ENCODE results near the gene POLR2M.

POLR2M gene

DNA sequence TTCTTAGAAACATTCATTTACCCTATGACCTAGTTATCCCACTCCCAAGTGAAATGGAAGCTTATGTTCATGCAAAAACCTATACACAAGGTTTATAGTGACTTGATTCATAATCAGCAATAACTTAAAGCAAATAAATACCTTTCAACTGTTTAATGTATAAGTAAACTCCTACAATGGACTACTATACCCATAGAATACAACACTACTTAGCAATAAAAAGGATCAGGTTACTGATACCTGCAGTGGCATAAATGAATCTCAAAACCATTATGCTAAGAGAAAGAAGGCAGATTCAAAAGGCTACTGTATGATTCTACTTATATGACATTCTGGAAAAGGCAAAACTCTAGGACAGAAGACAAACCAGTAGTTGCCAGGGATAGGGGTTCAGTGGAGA, 8.3 kb upstream of the POLR2M start:
- Histone ChIP-seq H3K27me3 (ENCODE audit: insufficient read depth, low read length) (peaks cover 4% of the 10 kb centered on the region; the same call in 1 of the 2 replicates), H4K20me1 (ENCODE audit: insufficient read depth, low read length) (no peaks in the 10 kb centered on the region), H3K9ac (ENCODE audit: low read length) (no peak overlapping the region), H3K4me1 (ENCODE audit: insufficient read depth, low read length, severe bottlenecking) (no peaks in the 10 kb centered on the region), H2AFZ (ENCODE audit: low read length) (no peak overlapping the region), H3F3A (ENCODE audit: insufficient read depth, low read length) (no peaks in the 10 kb centered on the region), H3K79me2 (ENCODE audit: insufficient read depth, low read length) (no peaks in the 10 kb centered on the region), H3K36me3 (ENCODE audit: insufficient read depth, low read length) (no peaks in the 10 kb centered on the region), H3K4me3 (ENCODE audit: low read depth, low read length, poor library complexity, severe bottlenecking) (no peak overlapping the region), H3K4me2 (ENCODE audit: low read length) (no peak overlapping the region), H3K27ac (ENCODE audit: low read depth, low read length, poor library complexity, severe bottlenecking) (no peak overlapping the region), H3K9me3 (ENCODE audit: low read length) (no peaks in the 10 kb centered on the region), H3K9me2 (ENCODE audit: low read depth, low read length) (no peaks in the 10 kb centered on the region)
- no peak for TF ChIP-seq EZH2 (IDR thresholded peaks at IDR 0.05; ENCODE audit: borderline replicate concordance, low read length)
- TF ChIP-seq, protein P1, sequence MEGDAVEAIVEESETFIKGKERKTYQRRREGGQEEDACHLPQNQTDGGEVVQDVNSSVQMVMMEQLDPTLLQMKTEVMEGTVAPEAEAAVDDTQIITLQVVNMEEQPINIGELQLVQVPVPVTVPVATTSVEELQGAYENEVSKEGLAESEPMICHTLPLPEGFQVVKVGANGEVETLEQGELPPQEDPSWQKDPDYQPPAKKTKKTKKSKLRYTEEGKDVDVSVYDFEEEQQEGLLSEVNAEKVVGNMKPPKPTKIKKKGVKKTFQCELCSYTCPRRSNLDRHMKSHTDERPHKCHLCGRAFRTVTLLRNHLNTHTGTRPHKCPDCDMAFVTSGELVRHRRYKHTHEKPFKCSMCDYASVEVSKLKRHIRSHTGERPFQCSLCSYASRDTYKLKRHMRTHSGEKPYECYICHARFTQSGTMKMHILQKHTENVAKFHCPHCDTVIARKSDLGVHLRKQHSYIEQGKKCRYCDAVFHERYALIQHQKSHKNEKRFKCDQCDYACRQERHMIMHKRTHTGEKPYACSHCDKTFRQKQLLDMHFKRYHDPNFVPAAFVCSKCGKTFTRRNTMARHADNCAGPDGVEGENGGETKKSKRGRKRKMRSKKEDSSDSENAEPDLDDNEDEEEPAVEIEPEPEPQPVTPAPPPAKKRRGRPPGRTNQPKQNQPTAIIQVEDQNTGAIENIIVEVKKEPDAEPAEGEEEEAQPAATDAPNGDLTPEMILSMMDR (IDR thresholded peaks at IDR 0.05; ENCODE audit: low read length) = no peak

DNA sequence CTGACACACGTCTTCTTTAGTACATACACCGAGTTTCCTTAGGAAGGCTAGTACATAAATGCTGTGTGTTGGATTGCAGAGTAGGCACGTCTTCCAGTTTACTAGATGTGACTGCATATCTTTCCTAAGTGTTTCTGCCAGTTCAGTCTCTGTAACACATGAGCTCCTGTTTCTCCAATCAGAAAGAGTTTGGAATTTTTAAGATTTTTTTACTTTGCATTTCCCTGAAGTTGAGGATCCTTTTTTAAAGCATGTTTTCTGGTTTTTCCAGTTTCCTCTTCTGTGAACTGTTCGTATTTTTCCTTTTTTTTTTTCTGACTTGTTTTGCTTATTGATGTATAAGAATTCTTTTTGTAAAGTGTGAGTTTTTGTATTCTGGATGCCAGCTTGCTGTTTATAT, 7.5 kb upstream of the POLR2M start:
- H3K27ac ChIP-seq (ENCODE audit: low read depth, low read length, poor library complexity, severe bottlenecking) = no peak overlapping the region

DNA sequence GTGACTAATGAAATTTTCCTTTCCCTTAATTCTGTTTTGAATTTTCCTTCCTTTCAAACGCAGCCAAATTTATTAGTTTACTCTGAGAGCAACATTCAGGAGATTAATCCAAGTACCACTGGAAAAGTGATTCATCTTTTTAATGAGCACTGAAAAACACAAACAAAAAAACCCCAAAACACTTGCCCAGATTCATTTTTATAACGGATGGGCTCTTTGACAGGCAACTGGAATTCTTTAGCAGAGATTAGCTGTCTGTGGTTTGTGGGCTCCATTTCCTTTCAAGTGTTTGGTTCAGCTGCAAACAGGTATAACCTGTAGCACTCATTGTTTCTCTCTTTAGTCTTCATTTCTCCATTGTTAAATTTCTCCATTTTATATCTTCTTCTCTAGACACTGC, 3.1 kb upstream of the POLR2M start:
- H3K27me3 ChIP-seq (ENCODE audit: insufficient read depth, low read length) = peaks cover 4% of the 10 kb centered on the region; the same call in 1 of the 2 replicates
- no peak overlapping the region for H2AFZ ChIP-seq (ENCODE audit: low read length)
- no peak overlapping the region for H3K9ac ChIP-seq (ENCODE audit: low read length)
- H3K4me2 ChIP-seq (ENCODE audit: low read length) = no peak overlapping the region
- H3K79me2 ChIP-seq (ENCODE audit: insufficient read depth, low read length) = peaks cover 18% of the 10 kb centered on the region
- no peaks in the 10 kb centered on the region for H3K9me3 ChIP-seq (ENCODE audit: low read length)
- TF ChIP-seq, protein P1 (IDR thresholded peaks at IDR 0.05; ENCODE audit: low read length) = no peak
- TF ChIP-seq EZH2 (IDR thresholded peaks at IDR 0.05; ENCODE audit: borderline replicate concordance, low read length) = no peak
- no peak overlapping the region for H3K4me3 ChIP-seq (ENCODE audit: low read depth, low read length, poor library complexity, severe bottlenecking)
- no peaks in the 10 kb centered on the region; the same call in 1 of the 2 replicates for H3K36me3 ChIP-seq (ENCODE audit: insufficient read depth, low read length)
- H4K20me1 ChIP-seq (ENCODE audit: insufficient read depth, low read length) = no peaks in the 10 kb centered on the region
- H3K9me2 ChIP-seq (ENCODE audit: low read depth, low read length) = no peaks in the 10 kb centered on the region
- no peak overlapping the region for H3K27ac ChIP-seq (ENCODE audit: low read depth, low read length, poor library complexity, severe bottlenecking)
- no peaks in the 10 kb centered on the region for H3F3A ChIP-seq (ENCODE audit: insufficient read depth, low read length)
- peaks cover 22% of the 10 kb centered on the region for H3K4me1 ChIP-seq (ENCODE audit: insufficient read depth, low read length, severe bottlenecking)

More for the DNA sequence above, 7.5 kb upstream of the POLR2M start:
- Histone ChIP-seq H3K4me2 (ENCODE audit: low read length) (no peak overlapping the region), H3K4me1 (ENCODE audit: insufficient read depth, low read length, severe bottlenecking) (peaks cover 4% of the 10 kb centered on the region), H2AFZ (ENCODE audit: low read length) (no peak overlapping the region), H4K20me1 (ENCODE audit: insufficient read depth, low read length) (no peaks in the 10 kb centered on the region), H3K79me2 (ENCODE audit: insufficient read depth, low read length) (no peaks in the 10 kb centered on the region), H3F3A (ENCODE audit: insufficient read depth, low read length) (no peaks in the 10 kb centered on the region), H3K27me3 (ENCODE audit: insufficient read depth, low read length) (peaks cover 4% of the 10 kb centered on the region; the same call in 1 of the 2 replicates), H3K9me2 (ENCODE audit: low read depth, low read length) (no peaks in the 10 kb centered on the region), H3K9ac (ENCODE audit: low read length) (no peak overlapping the region), H3K4me3 (ENCODE audit: low read depth, low read length, poor library complexity, severe bottlenecking) (no peak overlapping the region), H3K36me3 (ENCODE audit: insufficient read depth, low read length) (no peaks in the 10 kb centered on the region), H3K9me3 (ENCODE audit: low read length) (no peaks in the 10 kb centered on the region)
- TF ChIP-seq, protein P1 (IDR thresholded peaks at IDR 0.05; ENCODE audit: low read length) = no peak
- TF ChIP-seq EZH2 (IDR thresholded peaks at IDR 0.05; ENCODE audit: borderline replicate concordance, low read length) = no peak
